ENCODE data around the gene PELI1. TPM values are rescaled to one million over a fixed set of nuclear protein-coding genes. Genes with fewer than 3 reads are reported as not detected.
"Not testable (repeated sequence)": the region's sequence is repeated elsewhere in the genome, so short reads cannot be mapped to it uniquely, and the experiment has no call there.

PELI1 gene
- total RNA-seq, 1 donor from 2014 or later = 79.5 TPM

GRCh38 chr2:64124571-64124970, 19.6 kb downstream of the PELI1 start:
- DNase-seq (ENCODE audit: low spot score in 2 of 2) (no peak), FAIRE-seq (no peak)

DNA sequence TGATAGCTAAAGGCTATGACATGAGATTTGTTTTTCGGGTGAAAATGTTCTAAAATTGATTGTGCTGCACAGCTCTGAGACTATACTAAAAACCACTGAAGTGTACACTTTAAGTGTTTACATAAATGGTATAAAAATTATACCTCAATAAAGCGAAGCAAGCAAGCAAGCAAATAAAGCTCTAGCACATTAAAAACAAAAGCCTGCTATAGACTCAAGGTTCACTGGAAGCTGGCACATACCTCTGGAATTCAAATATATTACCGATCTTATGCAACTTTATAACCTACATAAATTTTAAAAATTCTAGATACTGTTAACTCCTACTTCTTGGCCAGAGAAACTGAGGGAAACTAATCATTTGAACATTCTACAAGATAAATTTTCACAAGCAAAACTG, 20.1 kb downstream of the PELI1 start:
- DNase-seq (ENCODE audit: low spot score in 2 of 2) (no peak), FAIRE-seq (no peak)

- no peak for DNase-seq (ENCODE audit: low spot score in 2 of 2)
- FAIRE-seq = no peak
Observed at GRCh38 chr2:64123740-64124139, 20.5 kb downstream of the PELI1 start.

DNA sequence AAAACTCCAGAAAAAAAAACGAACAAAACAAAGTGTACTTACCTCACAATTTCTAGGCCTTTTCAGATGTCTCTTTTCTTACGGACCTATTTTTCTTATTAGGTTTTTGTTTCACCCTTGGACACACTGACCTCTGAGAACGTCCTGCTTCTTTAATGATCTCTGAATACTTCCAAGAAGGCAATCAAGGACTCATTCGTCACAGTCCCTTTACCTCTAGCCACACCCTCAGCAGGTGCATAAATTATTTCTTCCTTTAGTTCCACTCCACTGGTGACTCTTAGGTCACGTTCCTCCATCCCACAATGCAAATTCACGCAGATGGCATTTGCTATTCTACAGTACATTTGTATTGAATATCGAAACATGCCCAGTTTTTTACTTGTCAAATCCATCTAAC, 21.9 kb downstream of the PELI1 start:
- DNase-seq (ENCODE audit: low spot score in 2 of 2) (no peak), FAIRE-seq (no peak)

DNA sequence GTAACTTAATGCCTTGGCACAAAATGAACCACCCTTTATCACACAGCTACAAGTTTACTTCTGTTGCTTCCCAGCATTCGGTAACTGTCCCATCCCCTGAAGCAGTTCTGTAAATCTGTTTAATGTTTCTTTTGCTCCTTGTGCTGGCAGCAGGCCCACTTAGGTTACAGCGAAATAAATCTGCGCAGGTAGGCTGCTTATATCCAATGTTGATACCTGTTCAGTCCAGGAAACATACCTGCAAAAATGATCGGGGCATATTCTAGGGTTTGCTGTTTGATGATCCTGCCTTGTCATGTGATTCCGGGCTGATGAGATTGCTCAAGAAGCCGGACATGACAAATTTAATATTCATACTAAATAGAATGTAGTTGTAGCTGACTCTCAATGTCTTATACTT, 23.3 kb downstream of the PELI1 start:
- DNase-seq (ENCODE audit: low spot score in 2 of 2) = no peak
- FAIRE-seq = no peak

GRCh38 chr2:64120008-64120407, 24.2 kb downstream of the PELI1 start:
- FAIRE-seq = no peak

GRCh38 chr2:64119369-64119768, 24.9 kb downstream of the PELI1 start:
- DNase-seq (ENCODE audit: low spot score in 2 of 2) (no peak), FAIRE-seq (no peak)

More at GRCh38 chr2:64120008-64120407, 24.2 kb downstream of the PELI1 start:
- no peak for DNase-seq (ENCODE audit: low spot score in 2 of 2)

DNA sequence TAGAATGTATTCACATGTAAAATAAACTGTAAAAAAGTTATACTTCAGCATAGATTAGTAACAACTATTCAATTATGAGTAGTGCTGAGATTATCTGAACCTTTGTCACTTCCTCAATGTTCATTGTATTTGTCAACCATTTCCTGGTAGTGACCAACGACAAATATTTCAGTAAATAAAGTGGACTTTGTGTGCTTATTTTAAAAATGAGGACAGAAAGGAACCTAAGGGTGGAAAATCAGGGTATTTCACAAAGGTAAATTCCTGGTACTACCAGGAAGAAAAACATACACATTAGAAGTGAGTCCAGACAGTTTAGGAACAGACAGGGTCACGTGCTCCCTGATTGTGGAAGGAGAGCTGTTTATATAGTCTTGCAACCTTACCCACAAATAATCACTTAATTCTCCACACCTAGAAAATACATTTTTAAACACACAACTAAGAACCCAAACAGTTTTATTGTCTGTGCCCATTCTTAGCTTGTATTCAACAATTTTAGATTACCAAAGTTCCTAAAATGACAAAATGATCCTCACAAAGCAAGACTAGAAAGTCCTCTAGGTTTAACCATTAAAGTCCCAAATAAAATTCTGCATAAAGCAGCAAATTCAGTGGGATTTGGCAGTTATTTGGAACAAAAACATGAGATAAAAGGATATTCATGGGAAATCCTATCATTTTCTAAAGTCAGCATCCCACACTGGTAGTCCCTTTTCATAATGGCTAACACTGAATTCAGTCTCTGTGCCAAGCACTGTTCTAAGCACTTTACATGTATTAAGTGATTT, 28.2 kb downstream of the PELI1 start:
- no peak for DNase-seq (ENCODE audit: low spot score in 2 of 2)
- no peak for FAIRE-seq

GRCh38 chr2:64114912-64115277, 29.3 kb downstream of the PELI1 start:
- no peak for FAIRE-seq
- DNase-seq (ENCODE audit: low spot score in 2 of 2) = no peak

DNA sequence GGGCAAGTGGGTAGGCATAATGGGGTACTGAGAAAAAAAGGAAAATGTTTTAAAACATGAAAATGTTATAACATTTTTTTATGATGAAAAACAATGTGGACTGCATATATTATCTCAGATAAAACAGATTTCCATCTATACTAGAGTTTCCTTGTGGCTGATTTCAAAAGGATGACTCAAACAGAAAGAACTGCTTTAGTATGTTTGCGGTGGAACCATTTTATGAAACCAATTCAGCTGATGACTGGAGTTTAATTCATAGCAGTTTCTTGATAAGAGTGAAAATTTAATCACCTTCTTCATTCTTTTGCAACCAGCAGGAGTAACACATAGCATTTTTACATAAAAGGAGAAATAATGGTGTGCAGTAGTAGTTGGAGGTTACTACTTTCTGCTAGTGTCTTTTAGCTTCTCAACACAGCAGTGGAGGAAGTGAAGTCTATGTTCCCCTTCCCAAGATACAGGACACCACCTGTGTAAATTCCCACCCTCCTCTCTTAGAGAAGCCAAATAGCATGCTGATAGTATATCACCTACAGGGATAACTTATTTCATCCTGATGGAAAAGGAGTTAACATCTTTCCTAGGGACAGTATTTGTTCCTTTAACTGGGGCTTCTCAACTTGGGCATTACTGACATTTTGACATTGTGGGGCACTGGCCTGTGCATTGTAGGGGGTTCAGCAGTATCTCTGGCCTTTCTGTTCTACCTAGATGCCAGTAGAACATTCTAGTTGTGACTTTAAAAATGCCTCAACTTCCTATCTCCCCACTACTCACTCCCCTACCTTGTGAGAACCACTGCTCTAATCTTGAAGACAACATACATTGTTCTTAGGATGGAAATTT, 29.9 kb downstream of the PELI1 start:
- FAIRE-seq (no peak), DNase-seq (ENCODE audit: low spot score in 2 of 2) (no peak)

GRCh38 chr2:64112016-64112415, 32.2 kb downstream of the PELI1 start:
- FAIRE-seq (no peak), DNase-seq (ENCODE audit: low spot score in 2 of 2) (no peak)

DNA sequence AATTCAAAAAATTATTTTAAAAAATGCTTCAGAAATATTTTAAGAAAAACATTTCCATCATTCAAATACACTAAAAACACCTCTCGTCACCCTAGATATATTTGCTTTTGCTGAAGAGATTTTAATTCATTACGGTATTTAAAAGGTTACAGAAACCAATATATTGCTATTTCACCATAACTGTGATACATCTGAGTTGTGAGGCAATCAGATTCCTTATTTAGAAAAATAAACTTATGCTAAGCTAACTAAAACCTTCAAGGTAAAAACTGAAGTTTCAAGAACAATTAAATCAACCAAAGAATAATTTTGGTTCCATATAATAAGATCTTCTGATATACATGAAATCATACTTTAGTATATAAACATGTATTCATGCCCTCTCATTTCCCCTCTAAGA, 32.8 kb downstream of the PELI1 start:
- FAIRE-seq = no peak

GRCh38 chr2:64108666-64109241, 35.5 kb downstream of the PELI1 start:
- no peak for FAIRE-seq
- no peak for DNase-seq (ENCODE audit: low spot score in 2 of 2)

More for the DNA sequence above, 32.8 kb downstream of the PELI1 start:
- no peak for DNase-seq (ENCODE audit: low spot score in 2 of 2)

- DNase-seq (ENCODE audit: low spot score in 2 of 2) (no peak), FAIRE-seq (no peak)
Observed at GRCh38 chr2:64106481-64106880, 37.7 kb downstream of the PELI1 start.

- DNase-seq (ENCODE audit: low spot score in 2 of 2) = no peak
- FAIRE-seq = no peak
Observed at GRCh38 chr2:64105670-64106461, 38.4 kb downstream of the PELI1 start.

GRCh38 chr2:64104933-64105332, 39.3 kb downstream of the PELI1 start:
- DNase-seq (ENCODE audit: low spot score in 2 of 2) = no peak
- no peak for FAIRE-seq

- not testable (repeated sequence) for DNase-seq (ENCODE audit: low spot score in 2 of 2); FAIRE-seq
Observed at GRCh38 chr2:64102736-64103135, 41.5 kb downstream of the PELI1 start.

DNA sequence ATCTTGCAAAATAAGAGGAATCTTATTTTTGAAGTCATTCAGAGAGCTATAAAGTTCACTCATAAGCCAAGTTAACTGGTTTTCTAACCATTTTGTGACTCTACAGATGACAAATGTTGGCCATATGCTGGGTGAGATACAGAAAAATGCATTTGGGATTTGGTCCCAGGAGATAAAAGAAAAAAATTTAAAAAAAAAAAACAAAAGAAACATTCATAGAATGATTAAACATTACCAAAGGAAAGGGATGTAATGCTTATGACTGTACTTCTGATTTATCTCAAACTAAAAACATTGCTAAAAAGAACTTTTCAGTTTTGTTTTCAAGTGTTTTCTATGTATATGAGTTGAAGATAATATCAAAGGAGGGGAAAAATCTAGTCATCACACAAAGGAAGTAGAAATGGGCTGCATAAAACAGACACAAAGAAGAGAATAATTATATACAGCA, 43.1 kb downstream of the PELI1 start:
- FAIRE-seq (no peak), DNase-seq (ENCODE audit: low spot score in 2 of 2) (no peak)

DNA sequence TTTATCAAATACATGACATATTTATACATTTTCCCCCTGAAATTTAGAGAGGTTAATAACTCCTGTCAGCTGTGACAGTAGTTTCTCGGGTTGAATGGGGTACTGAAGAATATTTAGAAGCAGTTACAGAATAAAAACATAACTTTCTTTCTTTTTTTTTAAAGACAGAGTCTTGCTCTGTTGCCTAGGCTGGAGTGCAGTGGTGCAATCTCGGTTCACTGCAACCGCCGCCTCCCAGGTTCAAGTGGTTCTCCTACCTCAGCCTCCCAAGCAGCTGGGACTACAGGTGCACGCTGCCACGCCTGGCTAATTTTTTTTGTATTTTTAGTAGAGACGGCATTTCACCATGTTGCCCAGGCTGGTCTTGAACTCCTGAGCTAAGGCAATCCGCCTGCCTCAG, 43.6 kb downstream of the PELI1 start:
- not testable (repeated sequence) for FAIRE-seq; DNase-seq (ENCODE audit: low spot score in 2 of 2)

DNA sequence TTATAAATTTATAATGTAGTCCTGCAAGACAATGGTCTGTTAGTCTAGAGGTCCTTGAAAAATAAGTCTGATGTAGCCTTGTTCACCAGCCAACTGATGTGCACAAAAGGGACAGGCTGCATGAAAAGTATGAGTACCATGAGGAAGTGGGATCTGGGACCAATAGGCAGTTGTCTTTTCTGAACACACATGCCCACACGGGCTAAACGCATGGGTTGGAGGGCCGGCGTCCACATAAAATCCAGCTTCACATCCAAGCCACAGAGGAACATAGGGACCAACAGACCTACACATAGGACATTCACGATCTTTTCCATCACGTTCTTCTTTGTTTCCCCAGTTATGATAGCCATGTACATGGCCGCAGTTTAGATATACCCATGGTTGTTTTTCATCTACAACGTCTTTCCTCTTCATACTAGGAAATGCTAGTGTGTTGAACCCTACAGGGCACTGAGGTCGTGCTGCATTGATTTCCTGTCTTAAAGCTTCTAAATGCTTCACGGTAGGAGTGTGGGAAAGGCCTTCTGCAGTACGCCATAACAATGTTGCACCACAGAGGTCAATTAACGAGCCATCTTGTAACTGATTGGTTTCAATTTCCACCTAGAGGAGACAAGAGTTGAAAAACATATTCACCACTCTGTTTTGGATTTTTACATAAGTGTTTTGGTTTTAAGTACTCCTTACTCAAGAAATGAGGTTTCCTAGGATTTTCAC, 49.4 kb downstream of the PELI1 start:
- DNase-seq (ENCODE audit: low spot score in 2 of 2) (no peak), FAIRE-seq (no peak)
